ENCODE data around the gene PODXL2. TPM values are rescaled to one million over a fixed set of nuclear protein-coding genes. Genes with fewer than 3 reads are reported as not detected.

Gene PODXL2
- total RNA-seq, 1 experiment from 2014 or later = 15.3 TPM

DNA sequence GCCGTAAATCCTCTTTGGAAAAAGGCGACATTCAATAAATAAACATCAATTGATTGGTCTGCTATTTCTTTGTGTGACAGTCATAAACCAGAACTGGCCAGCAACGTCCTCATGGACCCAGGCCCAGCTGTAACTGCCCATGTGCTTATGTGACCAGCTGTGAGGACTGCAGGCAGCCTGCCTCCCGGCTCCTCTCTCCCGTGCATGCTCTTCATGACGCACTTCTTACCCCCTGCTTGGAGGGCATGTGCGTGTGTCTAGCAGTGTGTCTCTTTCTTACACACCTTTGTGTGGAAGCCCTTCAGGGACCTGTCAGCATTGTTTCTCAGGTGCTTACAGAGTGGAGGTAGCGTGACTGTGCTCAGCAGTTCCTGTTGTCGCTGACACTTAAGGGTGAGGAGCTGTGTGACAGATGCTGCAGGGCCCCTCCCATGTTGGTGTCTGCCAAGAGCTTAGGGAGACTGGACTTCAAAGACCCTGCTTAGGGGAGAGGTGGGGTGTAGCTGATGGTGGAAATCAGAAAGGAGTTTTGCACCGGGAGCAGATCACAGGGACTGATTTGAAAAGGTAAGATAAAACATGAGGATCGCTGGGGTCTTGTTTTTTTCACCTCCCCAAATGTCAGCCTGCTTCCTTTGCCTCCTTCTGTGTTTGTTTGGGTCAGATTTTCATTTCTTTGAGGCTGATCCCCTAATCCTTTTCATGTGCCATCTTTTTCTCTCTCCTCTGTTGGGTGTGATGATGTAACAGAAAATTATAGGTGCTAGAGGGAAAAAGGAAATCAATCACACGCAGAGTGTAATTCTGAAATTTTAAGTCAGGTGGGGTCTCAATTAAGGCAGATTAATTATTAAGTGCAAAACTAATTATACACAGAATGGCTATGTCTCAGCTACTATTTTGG is 2.1 kb downstream of the PODXL2 start:
- ChIA-PET CTCF (no interaction called here), POLR2A (no interaction called here)
- Histone ChIP-seq H3K4me3 (ENCODE audit: low read depth in 2 of 2, low read length in 2 of 2) (no peak overlapping the region), H3K27me3 (ENCODE audit: control insufficient read depth, insufficient read depth, low read length) (peaks cover 19% of the 10 kb centered on the region), H3K4me1 (ENCODE audit: control insufficient read depth, insufficient read depth, low read length) (0 out of 2 replicates have a peak, but pooled peaks cover 3% of the 10 kb centered on the region), H3K27ac (ENCODE audit: low read length) (no peak overlapping the region), H3K36me3 (ENCODE audit: control insufficient read depth, insufficient read depth, low read length) (no peaks in the 10 kb centered on the region), H3K9me3 (ENCODE audit: control insufficient read depth, insufficient read depth, low read depth, low read length) (no peaks in the 10 kb centered on the region)
- DNase-seq (ENCODE audit: low read depth, low spot score) (no peak), ATAC-seq (no peak)
- TF ChIP-seq TCF7L2 (IDR thresholded peaks at IDR 0.05; ENCODE audit: low read depth, low read length) (no peak), SIN3A (IDR thresholded peaks at IDR 0.05; ENCODE audit: borderline replicate concordance, insufficient read depth, low read depth, low read length) (no peak), POLR2AphosphoS5 (IDR thresholded peaks at IDR 0.05; ENCODE audit: low read depth, low read length) (no peak)
- TF ChIP-seq, protein P1, sequence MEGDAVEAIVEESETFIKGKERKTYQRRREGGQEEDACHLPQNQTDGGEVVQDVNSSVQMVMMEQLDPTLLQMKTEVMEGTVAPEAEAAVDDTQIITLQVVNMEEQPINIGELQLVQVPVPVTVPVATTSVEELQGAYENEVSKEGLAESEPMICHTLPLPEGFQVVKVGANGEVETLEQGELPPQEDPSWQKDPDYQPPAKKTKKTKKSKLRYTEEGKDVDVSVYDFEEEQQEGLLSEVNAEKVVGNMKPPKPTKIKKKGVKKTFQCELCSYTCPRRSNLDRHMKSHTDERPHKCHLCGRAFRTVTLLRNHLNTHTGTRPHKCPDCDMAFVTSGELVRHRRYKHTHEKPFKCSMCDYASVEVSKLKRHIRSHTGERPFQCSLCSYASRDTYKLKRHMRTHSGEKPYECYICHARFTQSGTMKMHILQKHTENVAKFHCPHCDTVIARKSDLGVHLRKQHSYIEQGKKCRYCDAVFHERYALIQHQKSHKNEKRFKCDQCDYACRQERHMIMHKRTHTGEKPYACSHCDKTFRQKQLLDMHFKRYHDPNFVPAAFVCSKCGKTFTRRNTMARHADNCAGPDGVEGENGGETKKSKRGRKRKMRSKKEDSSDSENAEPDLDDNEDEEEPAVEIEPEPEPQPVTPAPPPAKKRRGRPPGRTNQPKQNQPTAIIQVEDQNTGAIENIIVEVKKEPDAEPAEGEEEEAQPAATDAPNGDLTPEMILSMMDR (IDR thresholded peaks at IDR 0.05) = no peak
- TF ChIP-seq, protein P2, sequence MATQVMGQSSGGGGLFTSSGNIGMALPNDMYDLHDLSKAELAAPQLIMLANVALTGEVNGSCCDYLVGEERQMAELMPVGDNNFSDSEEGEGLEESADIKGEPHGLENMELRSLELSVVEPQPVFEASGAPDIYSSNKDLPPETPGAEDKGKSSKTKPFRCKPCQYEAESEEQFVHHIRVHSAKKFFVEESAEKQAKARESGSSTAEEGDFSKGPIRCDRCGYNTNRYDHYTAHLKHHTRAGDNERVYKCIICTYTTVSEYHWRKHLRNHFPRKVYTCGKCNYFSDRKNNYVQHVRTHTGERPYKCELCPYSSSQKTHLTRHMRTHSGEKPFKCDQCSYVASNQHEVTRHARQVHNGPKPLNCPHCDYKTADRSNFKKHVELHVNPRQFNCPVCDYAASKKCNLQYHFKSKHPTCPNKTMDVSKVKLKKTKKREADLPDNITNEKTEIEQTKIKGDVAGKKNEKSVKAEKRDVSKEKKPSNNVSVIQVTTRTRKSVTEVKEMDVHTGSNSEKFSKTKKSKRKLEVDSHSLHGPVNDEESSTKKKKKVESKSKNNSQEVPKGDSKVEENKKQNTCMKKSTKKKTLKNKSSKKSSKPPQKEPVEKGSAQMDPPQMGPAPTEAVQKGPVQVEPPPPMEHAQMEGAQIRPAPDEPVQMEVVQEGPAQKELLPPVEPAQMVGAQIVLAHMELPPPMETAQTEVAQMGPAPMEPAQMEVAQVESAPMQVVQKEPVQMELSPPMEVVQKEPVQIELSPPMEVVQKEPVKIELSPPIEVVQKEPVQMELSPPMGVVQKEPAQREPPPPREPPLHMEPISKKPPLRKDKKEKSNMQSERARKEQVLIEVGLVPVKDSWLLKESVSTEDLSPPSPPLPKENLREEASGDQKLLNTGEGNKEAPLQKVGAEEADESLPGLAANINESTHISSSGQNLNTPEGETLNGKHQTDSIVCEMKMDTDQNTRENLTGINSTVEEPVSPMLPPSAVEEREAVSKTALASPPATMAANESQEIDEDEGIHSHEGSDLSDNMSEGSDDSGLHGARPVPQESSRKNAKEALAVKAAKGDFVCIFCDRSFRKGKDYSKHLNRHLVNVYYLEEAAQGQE (IDR thresholded peaks at IDR 0.05; ENCODE audit: insufficient read depth in 1 of 2, low read depth in 2 of 2, low read length in 1 of 2) = no peak
- in situ Hi-C loops (cut with HindIII; ENCODE audit: low pct_unique_long_range_greater_than_20kb, low sequenced_read_pairs) (no loop called here), intact Hi-C loops (cut with micrococcal nuclease; ENCODE audit: unreplicated experiment) (no loop called here)
- BruUV-seq (replicated peaks) = no TSS peak

DNA sequence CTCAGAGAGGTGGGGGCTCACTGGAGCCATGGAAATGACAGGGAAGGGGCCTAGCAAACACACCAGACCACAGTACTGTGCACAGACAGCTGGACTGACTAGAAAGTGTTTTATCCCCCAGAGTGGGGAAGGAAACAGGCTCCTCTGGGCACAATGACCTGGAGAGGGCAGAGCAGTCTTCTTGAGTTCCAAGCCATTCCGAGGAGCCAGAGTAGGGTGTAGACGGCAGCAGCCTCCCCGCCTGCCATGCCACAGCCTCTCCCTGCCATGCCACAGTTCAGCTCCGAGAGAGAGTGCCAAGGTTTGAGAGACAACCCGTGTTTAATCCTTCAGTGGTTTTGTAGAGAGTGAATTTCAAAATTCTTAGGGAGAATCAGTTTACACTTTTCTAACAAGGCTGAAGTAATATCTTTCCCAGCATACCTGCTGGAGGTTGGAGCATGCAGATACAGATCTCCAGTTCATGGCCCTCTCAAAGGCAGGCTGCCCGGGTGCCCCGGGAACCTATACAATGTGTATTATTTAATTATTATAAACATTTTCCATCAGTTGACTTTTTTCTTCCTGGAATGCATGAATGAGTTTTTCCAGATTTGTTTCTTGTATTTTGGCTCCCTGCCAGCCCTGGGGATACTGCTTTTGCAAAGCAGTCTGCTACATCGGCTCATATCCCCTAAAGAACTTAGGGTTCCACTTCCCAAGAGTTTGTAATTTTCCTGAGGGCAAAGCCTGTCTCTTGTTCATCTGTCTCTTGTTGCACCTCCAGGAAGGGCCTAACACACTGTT is 3.2 kb downstream of the PODXL2 start:
- in situ Hi-C loops (cut with HindIII; ENCODE audit: low pct_unique_long_range_greater_than_20kb, low sequenced_read_pairs) = no loop called here
- BruUV-seq (replicated peaks) = no TSS peak
- TF ChIP-seq TCF7L2 (IDR thresholded peaks at IDR 0.05; ENCODE audit: low read depth, low read length) = no peak
- TF ChIP-seq POLR2AphosphoS5 (IDR thresholded peaks at IDR 0.05; ENCODE audit: low read depth, low read length) = no peak
- TF ChIP-seq, protein P1 (IDR thresholded peaks at IDR 0.05) = no peak
- Histone ChIP-seq H3K27ac (ENCODE audit: low read length) (no peak overlapping the region), H3K4me1 (ENCODE audit: control insufficient read depth, insufficient read depth, low read length) (0 out of 2 replicates have a peak, but pooled peaks cover 3% of the 10 kb centered on the region), H3K36me3 (ENCODE audit: control insufficient read depth, insufficient read depth, low read length) (no peaks in the 10 kb centered on the region), H3K4me3 (ENCODE audit: low read depth in 2 of 2, low read length in 2 of 2) (no peak overlapping the region), H3K27me3 (ENCODE audit: control insufficient read depth, insufficient read depth, low read length) (peaks cover 18% of the 10 kb centered on the region), H3K9me3 (ENCODE audit: control insufficient read depth, insufficient read depth, low read depth, low read length) (no peaks in the 10 kb centered on the region)
- no peak for DNase-seq (ENCODE audit: low read depth, low spot score)
- CTCF ChIA-PET = no interaction called here
- intact Hi-C loops (cut with micrococcal nuclease; ENCODE audit: unreplicated experiment) = no loop called here
- POLR2A ChIA-PET = no interaction called here
- ATAC-seq = no peak

Measured in Panc1 (cell line).